Mesenchymal stem cell (in vitro differentiated cells and primary cell): Measurements from ENCODE around the gene ISYNA1.

Experiments
- DNase-seq: peaks from one replicate; pipeline ENCODE4 v3.0.0-alpha.2; 2013
- H2AFZ ChIP-seq: one replicate; pipeline ENCODE4 v1.6.1; 2013; ENCODE audit warnings: low read depth, mild to moderate bottlenecking, control low read depth, inconsistent platforms, low read length, moderate library complexity
- H2AK5ac ChIP-seq: 2 replicates; pipeline ENCODE4 v1.6.1; 2013; ENCODE audit warnings: low read length, moderate library complexity, mild to moderate bottlenecking, inconsistent platforms; ENCODE audit not compliant: severe bottlenecking
- H2BK120ac ChIP-seq: one replicate; pipeline ENCODE4 v1.6.1; 2013; ENCODE audit warnings: low read depth, mild to moderate bottlenecking, inconsistent platforms, low read length, moderate library complexity
- H2BK12ac ChIP-seq, 2 experiments: one replicate each; pipeline ENCODE4 v1.6.1; 2013; ENCODE audit warnings: inconsistent platforms in 2 of 2, low read length in 2 of 2, mild to moderate bottlenecking in 2 of 2, moderate library complexity in 2 of 2, control low read depth in 1 of 2
- H2BK15ac ChIP-seq: one replicate; pipeline ENCODE4 v1.6.1; 2013; ENCODE audit warnings: mild to moderate bottlenecking, low read depth, inconsistent platforms; ENCODE audit not compliant: poor library complexity, severe bottlenecking
- H2BK5ac ChIP-seq: 2 replicates; pipeline ENCODE4 v1.6.1; 2013; ENCODE audit warnings: low read depth, mild to moderate bottlenecking, low read length, control low read depth, inconsistent platforms; ENCODE audit not compliant: poor library complexity, severe bottlenecking
- H3K14ac ChIP-seq, 2 experiments: one replicate each; pipeline ENCODE4 v1.6.1; 2013; ENCODE audit warnings: inconsistent platforms in 2 of 2, low read length in 2 of 2, control low read depth in 1 of 2, mild to moderate bottlenecking in 1 of 2, moderate library complexity in 1 of 2
- H3K18ac ChIP-seq, 2 experiments: one replicate each; pipeline ENCODE4 v1.6.1; 2013; ENCODE audit warnings: inconsistent platforms in 2 of 2, low read length in 2 of 2, control low read depth in 1 of 2, low read depth in 1 of 2, mild to moderate bottlenecking in 1 of 2
- H3K23ac ChIP-seq, 2 experiments: one replicate each; pipeline ENCODE4 v1.6.1; 2013; ENCODE audit warnings: inconsistent platforms in 2 of 2, low read length in 2 of 2, mild to moderate bottlenecking in 2 of 2, moderate library complexity in 2 of 2, control low read depth in 1 of 2
- H3K27ac ChIP-seq: 2 replicates; pipeline ENCODE4 v1.5.1; 2013; ENCODE audit warnings: mild to moderate bottlenecking, moderate library complexity, low read length, control low read depth, inconsistent platforms; ENCODE audit not compliant: poor library complexity, severe bottlenecking
- H3K27me3 ChIP-seq, 2 experiments: 2 replicates each; pipeline versions ENCODE4 v1.6.1 to v1.7.0; 2013; ENCODE audit warnings: low read length in 2 of 2, mild to moderate bottlenecking in 2 of 2, moderate library complexity in 2 of 2, control low read depth in 1 of 2, inconsistent platforms in 1 of 2; ENCODE audit not compliant: control insufficient read depth in 1 of 2, insufficient read depth in 1 of 2
- H3K36me3 ChIP-seq, 2 experiments: 2 replicates each; pipeline versions ENCODE4 v1.6.1 to v1.7.0; 2013; ENCODE audit warnings: low read length in 2 of 2, control low read depth in 1 of 2, inconsistent platforms in 1 of 2, low read depth in 1 of 2, mild to moderate bottlenecking in 1 of 2; ENCODE audit not compliant: insufficient read depth in 2 of 2, control insufficient read depth in 1 of 2
- H3K4ac ChIP-seq, 2 experiments: one replicate each; pipeline ENCODE4 v1.6.1; 2013; ENCODE audit warnings: inconsistent platforms in 2 of 2, low read length in 2 of 2, mild to moderate bottlenecking in 2 of 2, moderate library complexity in 2 of 2, control low read depth in 1 of 2, low read depth in 1 of 2
- H3K4me1 ChIP-seq: 2 replicates; pipeline ENCODE4 v1.6.1; 2013; ENCODE audit warnings: low read depth, low read length, control low read depth; ENCODE audit not compliant: control insufficient read depth, insufficient read depth
- H3K4me2 ChIP-seq: 2 replicates; pipeline ENCODE4 v1.6.1; 2013; ENCODE audit warnings: low read length, mild to moderate bottlenecking, inconsistent platforms; ENCODE audit not compliant: poor library complexity, severe bottlenecking
- H3K4me3 ChIP-seq, 2 experiments: 2 replicates each; pipeline versions ENCODE4 v1.5.1 to v1.7.0; 2013; ENCODE audit warnings: low read length in 2 of 2, mild to moderate bottlenecking in 2 of 2, control low read depth in 1 of 2, low read depth in 1 of 2; ENCODE audit not compliant: insufficient read depth in 1 of 2
- H3K79me1 ChIP-seq: replicated peaks from 2 replicates; pipeline ENCODE4 v1.6.1; 2013; ENCODE audit warnings: mild to moderate bottlenecking, control low read depth, low read length, inconsistent platforms; ENCODE audit not compliant: poor library complexity, severe bottlenecking
- H3K9ac ChIP-seq: 2 replicates; pipeline ENCODE4 v1.7.0; 2013; ENCODE audit warnings: mild to moderate bottlenecking, low read length, moderate library complexity
- H3K9me3 ChIP-seq: 2 replicates; pipeline ENCODE4 v1.7.0; 2013; ENCODE audit warnings: mild to moderate bottlenecking, low read length; ENCODE audit not compliant: control insufficient read depth
- H4K8ac ChIP-seq: one replicate; pipeline ENCODE4 v1.6.1; 2013; ENCODE audit warnings: inconsistent platforms, mild to moderate bottlenecking, low read length, moderate library complexity
- H4K91ac ChIP-seq: one replicate; pipeline ENCODE4 v1.6.1; 2013; ENCODE audit warnings: mild to moderate bottlenecking, low read length, inconsistent platforms
- WGBS: methylation state at CpG from one replicate; pipeline ENCODE4 v1.1.7; 2013; ENCODE audit warnings: mixed read lengths; 5-methylcytosine and 5-hydroxymethylcytosine counted together

The ISYNA1 gene

GRCh38 chr19:18399008-18399407, 38.9 kb downstream of the ISYNA1 start:
- Histone ChIP-seq H3K27me3 (peaks cover 0 to 19% of the 10 kb centered on the region in 2 experiments), H3K4me2 (no peak overlapping the region), H3K9me3 (no peaks in the 10 kb centered on the region), H2AFZ (no peak overlapping the region), H3K36me3 (no peaks in the 10 kb centered on the region), H3K4ac (no peak overlapping the region), H2BK15ac (no peak overlapping the region), H4K91ac (no peak overlapping the region), H2AK5ac (no peak overlapping the region), H3K14ac (no peak overlapping the region), H3K79me1 (no peaks in the 10 kb centered on the region), H2BK120ac (no peak overlapping the region), H3K9ac (no peak overlapping the region), H3K27ac (peak overlapping the region; percentile 51), H2BK5ac (no peak overlapping the region), H3K4me1 (peaks cover 33% of the 10 kb centered on the region), H3K23ac (no peak overlapping the region), H4K8ac (peak overlapping the region; percentile 27), H3K4me3 (no peak overlapping the region), H2BK12ac (peak overlapping the region in 1 of 2 experiments; percentile 66), H3K18ac (no peak overlapping the region)
- whole genome bisulfite sequencing = 35% methylated on average over 6 of the region's 6 CpGs
- peak; percentile 80 for DNase-seq

- H3K9ac ChIP-seq = no peak within 1 kb of the TSS
- no peak within 1 kb of the TSS for H3K4me2 ChIP-seq
- H2BK15ac ChIP-seq = peak within 1 kb of the TSS; percentile 26
- H2BK120ac ChIP-seq = peak within 1 kb of the TSS; percentile 35
- H3K9me3 ChIP-seq = no peaks in the 10 kb centered on the region
- H3K27me3 ChIP-seq = peaks cover 0 to 19% of the 10 kb centered on the region in 2 experiments
- peak within 1 kb of the TSS; percentile 5 to 93 for H3K18ac ChIP-seq
- 41% methylated on average over 29 of the region's 33 CpGs for WGBS
- H2BK12ac ChIP-seq = peak within 1 kb of the TSS; percentile 53 to 91
- H4K8ac ChIP-seq = peak within 1 kb of the TSS; percentile 46
- peaks cover 21% of the 10 kb centered on the region for H3K4me1 ChIP-seq
- H2BK5ac ChIP-seq = no peak within 1 kb of the TSS
- no peak within 1 kb of the TSS for H3K27ac ChIP-seq
- H2AK5ac ChIP-seq = peak within 1 kb of the TSS; percentile 23
- H3K4ac ChIP-seq = peak within 1 kb of the TSS; percentile 30 to 71
- peak within 1 kb of the TSS; percentile 91 for H4K91ac ChIP-seq
- no peaks in the 10 kb centered on the region for H3K36me3 ChIP-seq
- no peaks in the 10 kb centered on the region for H3K79me1 ChIP-seq
- no peak within 1 kb of the TSS for H3K4me3 ChIP-seq
- peak within 1 kb of the TSS in 1 of 2 experiments; percentile 9 for H3K23ac ChIP-seq
- DNase-seq = no peak
- peak within 1 kb of the TSS; percentile 8 for H2AFZ ChIP-seq
- peak within 1 kb of the TSS in 1 of 2 experiments; percentile 26 for H3K14ac ChIP-seq
Observed at GRCh38 chr19:18397242-18398202, 40.4 kb downstream of the ISYNA1 start, which contains the start of gene LRRC25. Gene LRRC25, minus strand, starts transcription at chr19:18397622. Its CDS starts 659 bp downstream, at chr19:18396963.

GRCh38 chr19:18396471-18397241, 41.3 kb downstream of the ISYNA1 start:
- H2AFZ ChIP-seq = no peak overlapping the region
- no peaks in the 10 kb centered on the region for H3K79me1 ChIP-seq
- peaks cover 0 to 19% of the 10 kb centered on the region in 2 experiments for H3K27me3 ChIP-seq
- H3K36me3 ChIP-seq = no peaks in the 10 kb centered on the region
- H3K18ac ChIP-seq = peak overlapping the region; percentile 5 to 46
- H3K14ac ChIP-seq = no peak overlapping the region
- peak overlapping the region; percentile 52 for H4K91ac ChIP-seq
- H4K8ac ChIP-seq = no peak overlapping the region
- no peak overlapping the region for H2BK120ac ChIP-seq
- no peak overlapping the region for H3K4me2 ChIP-seq
- no peak overlapping the region for H3K27ac ChIP-seq
- peak overlapping the region; percentile 17 for H2BK15ac ChIP-seq
- DNase-seq = no peak
- no peak overlapping the region for H3K4me3 ChIP-seq
- H3K23ac ChIP-seq = no peak overlapping the region
- H3K9ac ChIP-seq = no peak overlapping the region
- H3K9me3 ChIP-seq = no peaks in the 10 kb centered on the region
- peaks cover 16% of the 10 kb centered on the region for H3K4me1 ChIP-seq
- peak overlapping the region in 1 of 2 experiments; percentile 10 for H3K4ac ChIP-seq
- H2BK5ac ChIP-seq = no peak overlapping the region
- 85% methylated on average over 37 of the region's 37 CpGs for whole genome bisulfite sequencing
- no peak overlapping the region for H2AK5ac ChIP-seq
- peak overlapping the region; percentile 53 to 81 for H2BK12ac ChIP-seq
